SH-SY5Y (cell line): ENCODE data around the gene TNS1.

Experiments used
- GATA2 ChIP-seq: IDR thresholded peaks from 2 replicates; pipeline ENCODE4 v1.6.1; 2011; ENCODE audit warnings: mild to moderate bottlenecking, low read depth, low read length
- GATA3 ChIP-seq: IDR thresholded peaks from 2 replicates; pipeline ENCODE4 v1.6.1; 2011; ENCODE audit warnings: low read depth, mild to moderate bottlenecking, low read length, moderate library complexity

TNS1 gene

DNA sequence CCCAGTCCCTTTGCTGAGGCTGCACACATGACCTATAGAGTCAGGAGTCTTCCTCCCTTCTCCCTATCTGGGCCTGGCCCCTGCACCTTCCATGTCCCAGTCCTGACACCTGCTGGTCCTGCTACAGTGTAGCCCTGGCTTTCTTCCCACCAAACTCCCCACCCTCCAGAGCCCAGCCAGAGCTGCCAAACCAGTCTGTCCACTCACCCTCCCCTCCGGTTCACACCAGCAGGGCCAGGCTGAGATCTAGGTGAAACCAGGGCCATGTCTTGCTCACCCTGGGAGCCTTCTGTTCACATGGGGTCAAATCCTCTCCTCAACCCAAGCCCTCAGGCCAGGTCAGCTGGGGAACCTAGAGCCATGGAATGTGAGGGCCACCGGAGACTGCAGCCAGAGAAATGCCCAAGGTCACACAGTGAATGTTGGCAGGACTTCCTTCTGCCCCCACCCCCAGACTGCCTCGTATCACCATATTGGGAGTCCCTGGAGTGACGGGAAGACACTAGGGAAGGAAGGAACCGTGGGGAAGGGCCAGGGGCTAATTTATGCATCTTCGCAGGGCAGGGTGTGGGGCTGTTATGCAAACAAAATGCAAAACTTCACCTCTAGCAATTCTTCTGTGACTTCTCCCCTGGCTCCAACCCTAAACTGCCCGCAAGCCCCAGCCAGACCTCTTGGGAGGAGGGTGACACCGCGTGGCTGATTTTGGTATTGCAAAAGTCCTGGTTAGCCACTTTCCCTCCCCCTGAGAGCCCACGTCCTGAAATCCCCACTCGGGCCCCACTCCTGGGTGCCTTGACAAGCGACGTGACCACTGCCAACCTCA, 14.6 kb downstream of the TNS1 start:
- TF ChIP-seq GATA3 (no peak), GATA2 (no peak)

DNA sequence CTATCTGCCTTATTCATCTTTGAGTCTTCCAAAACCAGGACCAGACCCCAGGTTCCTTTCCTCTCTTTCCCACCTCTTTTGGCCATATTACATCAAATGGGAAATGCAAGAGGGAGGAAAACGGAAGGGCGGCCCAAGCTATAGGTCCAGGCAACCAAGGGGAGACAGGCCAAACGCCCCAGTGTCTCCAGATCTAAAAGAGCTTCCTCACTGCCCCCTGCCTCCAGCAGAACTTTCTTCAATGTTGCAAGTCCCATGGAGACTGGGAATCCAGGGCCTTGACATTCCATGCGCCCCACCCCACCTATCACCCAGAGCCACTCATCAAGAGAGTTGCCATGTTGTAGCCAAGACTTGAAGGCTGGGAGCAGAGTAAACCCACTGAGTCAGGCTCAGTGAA, 15.4 kb downstream of the TNS1 start:
- TF ChIP-seq GATA3 (no peak), GATA2 (no peak)

DNA sequence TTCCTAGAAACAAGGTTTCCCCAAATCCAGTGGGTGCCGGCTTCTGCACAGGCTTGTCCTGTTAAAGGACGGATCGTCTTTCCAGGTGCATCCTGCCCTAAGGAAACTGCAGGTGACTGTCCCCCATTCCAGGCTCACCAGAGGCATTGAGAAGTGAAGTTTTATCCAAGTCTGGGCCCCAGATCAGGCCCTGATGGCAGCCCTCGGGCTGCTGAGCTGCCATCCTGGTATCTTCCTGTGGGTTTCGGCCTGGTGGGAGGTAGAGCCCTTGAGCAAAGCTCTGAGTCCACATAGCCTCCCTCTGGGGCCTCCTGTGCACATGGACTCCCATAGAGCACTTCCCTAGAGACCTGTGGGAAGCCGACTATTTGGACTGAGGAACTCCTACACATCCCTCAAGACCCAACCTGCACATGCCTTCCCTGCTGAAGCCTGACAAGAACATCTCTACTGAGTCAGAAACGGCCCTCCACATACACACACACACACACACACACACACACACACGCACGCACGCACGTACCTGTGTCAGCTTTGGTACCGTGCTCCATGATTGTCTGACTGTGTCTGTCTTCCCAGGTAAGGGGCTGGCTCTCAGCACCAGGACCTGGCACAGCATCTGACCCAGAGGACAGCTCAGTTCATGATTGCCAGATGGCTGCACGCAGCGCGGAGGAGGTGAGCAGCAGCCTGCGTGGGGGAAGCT, 16.4 kb downstream of the TNS1 start:
- no peak for TF ChIP-seq GATA3
- no peak for TF ChIP-seq GATA2

DNA sequence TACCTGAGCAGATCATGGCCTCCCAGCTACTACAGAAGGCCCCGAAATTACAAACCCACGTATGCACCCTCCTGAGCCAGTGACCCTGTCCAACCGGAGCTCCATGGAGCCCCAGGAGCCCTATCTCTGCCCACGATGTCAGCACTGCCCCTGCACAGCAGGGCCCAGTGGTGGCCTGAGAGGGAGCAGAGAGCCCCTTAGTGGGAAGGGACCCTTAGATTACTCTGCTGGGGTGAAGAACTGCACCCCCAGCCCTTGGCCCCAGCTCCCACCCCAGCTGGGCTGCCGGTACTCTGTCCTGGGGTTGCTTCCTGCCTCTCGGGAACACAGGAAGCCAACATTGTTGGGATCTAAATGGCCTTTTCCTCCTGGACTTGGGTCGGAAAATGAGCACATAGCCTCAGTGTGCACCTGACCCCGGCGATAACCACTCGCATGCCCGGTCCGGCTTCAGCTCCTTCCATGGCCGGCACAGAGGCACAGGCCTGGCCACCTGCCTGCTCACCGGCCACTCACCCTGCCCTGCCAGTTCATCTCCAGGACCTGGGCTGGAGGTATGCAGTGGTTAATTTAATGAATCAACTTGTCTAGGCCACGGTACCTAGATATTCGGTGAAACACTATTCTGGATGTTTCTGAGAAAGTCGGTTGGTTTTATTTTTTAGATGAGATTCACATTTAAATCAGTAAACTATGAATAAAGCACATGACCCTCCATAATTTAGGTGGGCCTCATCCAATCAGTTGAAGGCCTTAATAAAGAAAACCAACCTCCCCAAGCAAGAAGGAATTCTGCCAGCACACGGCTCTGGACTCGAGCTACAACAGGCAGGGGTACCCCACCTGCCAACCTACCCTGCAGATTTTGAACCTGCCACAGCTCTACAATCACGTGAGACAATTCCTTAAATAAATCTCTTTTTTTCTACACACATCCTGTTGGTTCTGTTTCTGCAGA, 19.2 kb downstream of the TNS1 start:
- TF ChIP-seq GATA3 (no peak), GATA2 (no peak)

DNA sequence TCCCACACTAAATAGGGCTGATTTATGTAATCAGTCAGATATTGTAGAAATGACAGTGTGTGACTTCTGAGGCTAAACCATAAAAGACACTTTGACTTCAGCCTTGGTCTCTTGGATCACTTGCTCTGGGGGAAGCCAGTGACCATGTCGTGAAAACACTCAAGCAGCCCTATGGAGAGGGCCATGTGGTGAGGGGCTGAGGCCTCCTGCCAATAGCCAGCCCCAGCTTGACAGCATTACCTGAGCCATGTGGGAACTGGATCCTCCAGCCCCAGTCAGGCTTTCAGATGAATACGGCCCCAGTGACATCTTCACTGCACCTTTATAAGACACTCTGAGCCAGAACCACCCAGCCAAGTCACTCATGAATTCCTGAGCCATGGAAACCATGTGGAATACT, 20.8 kb downstream of the TNS1 start:
- TF ChIP-seq GATA3 (no peak), GATA2 (no peak)

DNA sequence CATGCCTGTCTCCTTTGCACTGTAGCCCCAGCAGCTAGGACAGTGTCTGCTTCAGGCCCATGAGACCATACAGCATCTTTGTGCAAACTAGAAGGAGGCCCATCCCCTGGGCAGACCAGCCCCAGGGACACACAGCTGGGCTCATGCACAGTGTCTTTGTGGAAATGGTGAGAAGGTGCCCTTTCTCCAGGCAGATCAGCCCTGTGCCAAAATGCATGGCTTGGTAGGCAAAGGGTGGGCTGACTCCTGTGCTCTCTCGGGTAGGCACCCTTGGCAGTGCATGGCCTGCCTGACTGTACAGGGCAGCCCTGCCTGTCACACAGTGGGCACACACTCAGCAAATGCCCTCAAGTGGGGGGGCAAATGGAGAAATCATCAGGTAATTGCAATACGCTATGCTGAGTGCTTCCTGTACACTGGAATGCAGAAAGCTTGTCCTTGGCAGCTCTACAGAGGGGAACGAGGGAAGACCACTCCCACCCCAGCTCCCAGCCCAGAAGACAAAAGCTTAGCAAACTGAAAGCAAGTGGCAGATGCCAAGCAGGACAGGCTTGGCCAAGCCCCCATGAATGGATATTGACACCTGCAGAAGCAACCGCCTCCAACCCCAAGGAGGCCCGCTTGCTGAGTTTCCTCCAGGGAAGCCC, 21.6 kb downstream of the TNS1 start:
- no peak for TF ChIP-seq GATA2
- no peak for TF ChIP-seq GATA3

DNA sequence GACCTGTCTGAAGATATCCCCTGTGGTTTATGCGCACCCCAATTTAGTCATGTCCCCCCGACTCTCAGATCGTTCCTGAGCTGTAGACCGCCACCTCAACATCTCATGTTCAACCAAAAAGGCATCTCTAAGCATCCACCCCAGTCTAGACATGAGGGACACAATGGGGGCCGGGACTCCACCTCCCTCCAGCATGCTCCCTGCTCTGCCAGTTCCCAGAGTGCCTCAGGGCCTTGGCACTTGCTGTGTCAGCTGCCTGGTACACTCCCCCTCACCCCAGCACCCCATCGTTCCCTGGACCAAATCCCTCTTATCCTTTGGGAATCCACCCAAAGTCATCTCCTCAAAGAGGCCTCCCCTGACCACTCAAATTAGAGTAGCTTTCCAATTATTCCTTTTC, 22.2 kb downstream of the TNS1 start:
- TF ChIP-seq GATA3, result no peak
- no peak for TF ChIP-seq GATA2

DNA sequence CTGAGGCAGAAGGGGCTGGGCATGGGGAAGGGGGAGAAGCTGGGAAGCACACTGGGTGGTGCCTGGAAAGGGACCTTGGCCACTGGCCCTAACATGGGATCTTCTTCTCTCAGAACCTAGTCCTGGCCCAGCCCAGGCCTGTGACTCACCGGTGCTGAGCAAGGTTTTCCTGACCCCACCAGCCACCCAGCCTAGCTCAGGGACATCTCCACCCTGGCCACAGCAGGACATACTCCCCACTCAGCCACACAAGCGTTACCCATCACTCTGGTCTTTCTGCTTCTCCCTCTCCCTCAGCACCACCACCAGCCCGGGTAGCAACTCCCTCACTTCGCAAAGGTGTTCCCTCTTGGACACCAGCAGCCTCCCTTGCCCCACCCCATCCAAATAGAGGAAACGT, 22.8 kb downstream of the TNS1 start:
- TF ChIP-seq GATA2 (no peak), GATA3 (no peak)

DNA sequence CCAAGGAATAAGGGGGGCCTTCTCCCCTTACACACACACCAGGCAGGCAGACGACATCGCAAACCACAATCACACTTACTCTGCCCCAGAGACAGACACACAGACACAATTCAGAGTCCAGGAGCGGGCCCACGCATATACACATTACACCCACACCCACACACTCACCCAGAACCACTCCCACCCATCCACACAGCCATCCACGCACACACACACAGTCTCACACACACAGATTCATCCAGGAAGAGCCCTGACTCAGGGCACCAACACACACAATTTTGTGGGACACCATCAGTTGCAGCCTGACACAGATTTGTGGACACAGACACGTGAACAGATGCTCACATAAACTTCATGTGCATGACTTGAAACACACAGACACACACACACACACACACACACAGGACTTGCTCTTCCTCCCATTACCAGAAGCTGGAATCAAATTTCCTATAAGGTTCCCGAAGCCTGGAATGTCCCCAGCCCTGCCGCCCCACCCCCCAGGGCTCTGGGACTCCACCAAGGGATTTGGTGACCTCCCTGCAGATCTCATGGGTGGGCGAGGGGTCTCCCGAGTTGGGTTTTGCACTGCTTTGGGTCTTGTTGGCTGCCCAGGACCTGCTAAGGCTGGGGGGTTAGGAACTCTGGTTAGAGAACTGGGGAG, 23.5 kb downstream of the TNS1 start:
- no peak for TF ChIP-seq GATA2
- no peak for TF ChIP-seq GATA3

DNA sequence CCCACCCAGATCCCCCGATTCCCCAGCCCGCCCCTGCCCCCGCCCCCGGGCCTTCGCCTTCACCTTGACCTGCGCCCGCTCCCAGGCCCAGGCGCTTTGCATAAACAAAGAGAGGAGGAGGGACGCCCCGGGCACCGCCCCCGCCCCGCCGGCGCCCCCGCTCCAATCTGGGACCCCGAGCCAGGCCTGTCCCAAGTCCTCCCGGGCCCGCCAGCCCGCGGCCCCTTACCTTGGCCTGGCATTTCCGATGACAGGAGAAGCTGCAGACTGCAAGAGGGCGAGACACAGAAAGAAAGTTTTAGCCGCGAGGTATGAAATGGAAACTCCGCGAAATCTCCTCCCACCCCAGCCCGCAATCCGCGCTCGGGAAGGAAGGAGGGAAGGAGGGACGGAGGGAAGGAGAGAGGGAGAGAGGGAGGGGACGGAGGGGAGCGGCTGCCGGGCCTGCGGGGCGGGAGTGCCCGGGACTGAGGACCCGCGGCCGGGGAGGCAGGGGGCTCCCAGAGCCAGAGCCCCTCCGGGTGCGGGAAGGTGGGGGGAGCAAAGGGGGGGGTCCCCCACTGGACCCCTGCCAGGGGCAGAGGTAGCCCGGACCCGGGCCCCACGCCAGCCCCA, 24.2 kb downstream of the TNS1 start:
- TF ChIP-seq GATA3 (no peak), GATA2 (no peak)

DNA sequence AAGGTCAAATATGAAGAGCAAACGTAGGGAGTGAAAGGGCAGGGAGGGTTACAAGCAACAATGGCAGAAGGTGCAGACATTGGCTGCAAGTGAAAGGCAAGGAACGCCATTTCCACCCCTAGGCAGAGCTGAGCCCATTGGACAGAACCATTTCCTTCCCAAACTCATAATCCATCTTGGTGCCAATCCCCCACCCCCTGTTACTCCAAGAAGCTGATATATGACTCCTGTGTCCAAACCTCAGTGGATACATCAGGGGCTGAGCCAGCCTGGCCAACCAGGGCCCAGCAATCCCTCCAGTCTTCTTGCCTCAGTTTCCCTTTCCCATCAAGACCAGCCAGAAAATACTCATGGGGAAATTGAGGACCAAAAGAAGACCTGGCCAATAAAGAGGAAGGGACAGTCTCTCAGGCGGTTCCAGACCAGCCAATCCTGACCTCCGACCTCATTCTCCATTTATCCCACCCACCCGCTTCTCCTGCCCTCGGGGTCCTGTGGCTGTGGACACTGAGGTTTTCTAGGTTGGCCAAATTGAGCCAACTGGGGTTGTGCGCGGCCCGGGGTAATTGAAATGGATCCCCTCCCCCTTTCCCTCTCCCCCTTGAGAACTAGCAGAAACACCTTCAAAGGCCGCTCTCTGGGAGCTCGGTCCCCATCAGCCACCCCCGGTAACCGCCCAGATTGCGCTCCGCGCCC, 24.8 kb downstream of the TNS1 start:
- no peak for TF ChIP-seq GATA2
- TF ChIP-seq GATA3, result no peak

DNA sequence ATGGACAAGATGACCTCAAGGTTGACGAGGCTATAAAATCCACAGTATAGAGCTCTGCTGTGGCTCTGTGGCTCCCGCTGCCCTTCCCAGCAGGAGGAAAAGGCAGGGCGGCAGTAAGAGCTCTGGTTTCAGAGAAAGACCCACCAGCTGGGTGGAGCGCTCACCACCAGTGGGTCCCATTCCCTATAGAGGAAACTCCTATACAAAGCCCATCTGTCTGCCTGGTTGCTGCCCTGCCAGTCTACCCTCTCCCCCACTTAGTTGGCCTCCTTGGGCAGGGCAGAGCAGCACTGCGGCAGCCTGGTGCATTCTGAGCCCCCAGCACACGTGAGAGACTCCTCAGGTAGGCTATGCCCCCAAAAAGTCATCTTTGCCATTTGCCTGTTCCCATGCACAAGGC, 26.5 kb downstream of the TNS1 start:
- TF ChIP-seq GATA3 (no peak), GATA2 (no peak)
